ELR (cell line): ENCODE data around the gene RAB11FIP4.

Experiments used
- DNase-seq: peaks from one replicate; pipeline ENCODE4 v3.0.0-alpha.2; 2015; ENCODE audit warnings: low read depth

RAB11FIP4 gene

DNA sequence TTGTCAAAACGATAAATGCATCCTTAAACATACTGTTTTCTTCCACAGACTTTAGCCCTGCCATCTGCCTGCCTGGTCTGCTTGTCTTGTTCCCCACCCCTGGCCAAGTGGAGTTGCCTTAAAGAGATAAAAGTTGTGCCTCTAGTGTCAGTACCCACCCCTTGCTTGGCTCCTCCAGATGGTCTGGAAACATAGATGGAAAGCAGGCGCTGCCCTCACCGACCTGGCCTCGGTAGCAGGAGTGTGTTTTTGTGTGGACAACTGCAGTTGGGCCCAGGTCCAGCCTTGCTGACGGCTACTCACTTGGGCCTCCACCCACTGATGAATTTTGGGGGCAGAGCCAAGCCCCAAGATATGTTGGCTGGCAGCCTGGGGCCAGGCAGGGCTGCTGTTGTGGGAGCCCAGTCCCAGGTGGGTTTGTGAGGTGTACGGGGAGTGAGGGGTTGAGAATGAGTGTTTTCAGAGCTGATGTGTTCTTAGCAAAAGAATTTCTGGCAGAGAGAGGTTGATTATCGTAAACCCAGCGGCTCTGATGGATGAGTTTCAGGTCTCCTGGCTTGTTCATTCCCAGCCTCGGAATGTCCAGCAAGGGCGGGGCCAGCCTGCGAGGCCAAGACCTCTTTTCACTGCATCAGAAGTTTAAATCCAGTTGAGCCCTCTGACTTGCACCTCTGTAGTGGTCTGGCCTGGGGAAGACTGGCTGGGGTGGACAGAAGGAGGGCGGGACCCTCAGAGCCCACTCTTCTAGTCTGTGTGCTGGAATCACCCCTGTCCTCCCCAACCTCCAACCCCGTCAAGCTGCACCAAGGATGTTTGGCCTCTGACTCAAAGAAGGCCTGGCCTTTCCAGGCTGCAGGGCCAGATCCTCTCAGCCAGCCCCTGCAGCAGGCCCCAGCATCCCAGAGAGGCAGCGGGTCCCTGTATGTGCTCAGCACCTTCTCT is 179.7 kb downstream of the RAB11FIP4 start:
- DNase-seq, result peak; percentile 90

DNA sequence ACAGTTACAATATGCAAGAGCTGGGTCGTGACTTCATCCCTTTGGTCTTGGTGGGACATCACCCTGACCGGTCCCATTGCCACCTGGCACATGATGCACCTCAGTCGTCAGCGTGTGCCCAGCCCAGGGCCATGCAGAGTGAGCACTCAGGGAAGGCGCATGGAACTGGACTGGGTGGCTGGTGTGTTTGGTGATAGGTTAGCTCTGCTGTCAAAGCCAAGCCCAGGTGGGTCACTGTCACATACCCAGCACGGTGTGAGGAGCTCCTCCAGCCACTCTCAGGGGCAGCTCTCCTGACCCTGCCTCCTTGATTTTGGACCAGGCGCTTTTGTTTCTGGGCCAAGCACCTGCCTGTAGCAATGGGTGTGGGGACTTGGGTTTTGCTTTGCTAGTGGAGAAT is 180.9 kb downstream of the RAB11FIP4 start:
- DNase-seq, result no peak

- no peak for DNase-seq
Measured at GRCh38 chr17:31573047-31573446, 181.6 kb downstream of the RAB11FIP4 start.

- no peak for DNase-seq
Measured at GRCh38 chr17:31573861-31574260, 182.4 kb downstream of the RAB11FIP4 start.

DNA sequence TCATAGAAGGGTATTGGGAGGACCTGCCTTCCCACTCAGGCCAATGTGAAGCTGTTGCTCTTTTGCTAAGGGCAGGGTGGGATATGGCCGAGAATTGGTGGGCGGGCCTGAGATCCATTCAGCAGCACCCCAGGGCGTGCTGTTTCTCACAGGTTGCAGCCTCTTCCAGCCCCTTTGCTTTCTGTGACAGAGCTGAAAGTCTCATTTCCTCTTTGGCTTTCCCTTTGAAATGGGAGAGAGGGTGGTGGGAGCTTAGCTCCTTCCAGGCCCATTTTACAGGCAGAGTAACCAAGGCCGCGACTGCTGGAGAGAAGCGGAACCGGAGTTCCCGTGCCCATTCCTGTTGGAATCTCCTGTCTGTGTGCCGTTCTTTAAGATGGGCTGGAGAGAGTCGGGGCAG is 183.0 kb downstream of the RAB11FIP4 start:
- DNase-seq, result no peak

- DNase-seq, result no peak
Measured at GRCh38 chr17:31575043-31575442, 183.6 kb downstream of the RAB11FIP4 start.

DNA sequence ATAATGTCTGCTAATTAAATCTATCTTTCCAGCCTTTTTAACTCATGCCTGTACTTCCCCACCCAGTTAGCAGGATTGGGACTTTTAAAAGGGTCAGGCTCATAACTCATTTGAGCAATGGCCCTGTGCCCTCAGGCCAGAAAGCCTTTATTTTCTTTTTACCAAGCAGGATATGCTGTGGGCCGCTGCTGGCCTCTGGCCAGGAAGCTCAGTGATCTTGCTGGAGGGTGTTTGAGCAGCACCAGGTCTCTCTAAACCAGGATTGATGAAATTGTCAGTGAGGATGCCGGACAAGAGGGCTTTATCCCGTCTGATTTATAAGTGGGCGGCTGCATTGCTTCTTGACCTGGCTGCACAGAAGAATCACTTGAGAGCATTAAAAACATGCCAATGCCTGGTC is 187.8 kb downstream of the RAB11FIP4 start:
- DNase-seq, result peak; percentile 90

GRCh38 chr17:31580316-31580705 is 188.8 kb downstream of the RAB11FIP4 start:
- DNase-seq, result no peak

DNA sequence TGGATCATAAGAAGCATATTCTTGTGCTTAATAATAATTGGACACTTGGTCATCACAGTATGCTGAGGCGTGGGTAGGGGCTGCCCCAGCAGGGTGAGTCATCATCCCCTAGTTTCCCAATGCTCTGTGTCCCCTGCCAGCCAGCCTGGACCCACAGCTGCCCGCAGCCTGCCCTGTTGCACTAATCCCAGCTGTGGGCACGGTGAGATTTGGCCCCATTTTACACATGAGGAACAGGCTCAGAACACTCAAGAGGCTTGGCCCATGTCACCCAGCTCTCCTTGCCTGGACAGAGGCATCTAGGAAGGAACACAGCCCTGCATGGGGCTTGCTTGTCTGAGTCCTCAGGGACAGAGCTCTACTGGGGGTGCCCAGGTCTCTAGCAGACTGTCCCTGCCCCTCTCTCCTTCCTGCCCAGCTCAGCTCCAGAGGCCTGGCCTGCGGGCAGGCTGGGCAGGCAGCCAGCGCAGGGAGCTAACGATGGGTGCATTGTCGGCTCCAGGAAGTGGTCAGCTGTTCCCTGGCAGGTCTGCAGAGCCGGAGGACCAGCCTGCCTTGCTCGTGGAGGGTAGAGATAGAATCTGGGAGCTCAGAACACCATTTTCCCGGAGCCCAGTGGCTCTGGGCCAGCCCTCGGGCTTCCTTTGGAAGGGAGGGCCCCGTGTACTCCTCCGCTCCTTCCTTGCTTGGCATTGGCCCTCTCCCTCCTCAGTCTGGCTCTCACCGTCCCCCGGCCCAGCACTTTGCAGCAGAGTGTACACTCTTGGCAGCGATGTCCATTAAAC is 189.4 kb downstream of the RAB11FIP4 start:
- DNase-seq, result peak; percentile 92

DNA sequence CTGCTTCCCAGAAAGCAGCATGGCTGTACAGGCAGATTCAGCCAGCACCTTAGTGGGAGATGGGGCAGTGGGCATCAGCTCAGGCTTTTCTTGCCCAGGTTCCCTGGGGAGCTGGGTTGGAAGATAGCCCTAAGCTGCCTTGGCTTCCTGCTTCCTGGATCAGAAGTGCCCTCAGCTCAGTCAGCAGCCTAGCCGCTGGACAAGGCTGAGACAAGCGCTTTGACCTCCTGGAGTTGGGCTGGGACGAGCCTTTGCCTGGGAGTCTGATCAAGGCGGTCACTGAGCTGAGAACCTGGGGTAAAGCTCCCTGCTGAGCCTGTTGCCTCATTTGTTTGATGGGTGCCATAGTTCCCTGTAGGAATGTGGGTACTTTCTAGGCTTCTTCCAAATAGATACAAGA is 190.0 kb downstream of the RAB11FIP4 start:
- peak; percentile 34 for DNase-seq

- no peak for DNase-seq
Measured at GRCh38 chr17:31582151-31582907, 190.9 kb downstream of the RAB11FIP4 start.

DNA sequence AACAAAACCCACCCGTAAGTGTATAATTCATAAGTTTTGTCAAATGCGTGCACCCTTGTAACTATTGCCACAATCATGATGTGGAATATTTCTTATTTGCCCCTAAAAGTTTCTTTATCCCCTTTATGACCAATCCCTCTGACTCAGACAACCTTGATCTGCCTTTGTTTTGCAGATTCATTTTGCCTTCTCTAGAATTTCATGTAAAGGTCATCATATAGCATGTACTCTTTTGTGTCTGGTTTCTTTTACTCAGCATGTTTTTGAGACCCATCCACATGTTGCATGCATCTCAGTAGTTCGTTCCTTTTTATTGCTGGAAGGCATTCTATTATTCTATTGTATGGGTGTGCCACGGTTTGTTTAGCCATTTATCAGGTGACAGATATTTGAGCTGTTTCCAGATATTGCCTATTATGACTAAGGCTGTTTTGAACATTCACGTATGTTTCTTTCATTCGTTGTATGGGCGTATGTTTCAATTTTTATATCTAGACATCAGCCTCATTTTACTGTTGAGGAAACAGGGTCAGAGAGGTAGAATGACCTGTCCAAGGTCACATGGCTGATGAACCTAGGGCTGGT is 192.4 kb downstream of the RAB11FIP4 start:
- no peak for DNase-seq

DNA sequence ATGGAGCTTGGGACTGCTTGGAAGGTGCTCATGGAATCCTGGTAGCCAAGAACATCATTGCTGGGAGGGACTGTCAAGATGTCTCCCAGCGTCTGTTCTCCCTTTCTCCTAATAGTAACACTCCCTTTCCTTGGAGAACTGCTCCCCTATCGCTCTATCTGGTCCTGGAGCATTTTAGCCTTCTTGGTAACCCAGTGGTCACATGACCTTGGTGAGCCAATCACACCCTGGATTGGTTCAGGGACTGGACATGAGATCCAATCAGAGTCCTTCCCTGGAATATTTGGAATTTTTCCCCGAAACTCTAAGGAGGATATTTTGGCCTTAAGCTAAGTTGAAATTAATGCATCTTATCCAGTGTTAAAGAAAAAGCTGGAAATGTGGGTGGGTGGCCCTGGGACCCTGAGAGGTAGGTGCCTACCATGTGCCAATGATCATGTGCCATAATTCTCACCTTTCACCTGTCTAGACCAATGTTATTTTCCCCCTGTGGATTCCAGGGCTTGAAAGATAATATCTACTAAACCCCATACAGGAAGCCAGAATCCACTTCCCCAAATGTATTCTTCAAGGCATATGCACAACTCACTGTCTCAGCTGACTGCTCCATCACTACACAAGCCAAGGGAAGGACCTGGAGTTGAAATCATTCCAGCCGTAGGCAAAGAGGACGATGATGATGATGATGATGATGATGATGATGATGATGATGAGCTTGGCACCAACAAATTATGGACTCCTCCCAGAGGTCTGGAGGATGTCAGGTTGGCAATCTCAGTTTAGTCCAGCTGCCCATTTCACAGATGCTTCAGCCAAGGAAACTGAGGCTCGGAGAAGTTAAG is 193.2 kb downstream of the RAB11FIP4 start:
- no peak for DNase-seq

DNA sequence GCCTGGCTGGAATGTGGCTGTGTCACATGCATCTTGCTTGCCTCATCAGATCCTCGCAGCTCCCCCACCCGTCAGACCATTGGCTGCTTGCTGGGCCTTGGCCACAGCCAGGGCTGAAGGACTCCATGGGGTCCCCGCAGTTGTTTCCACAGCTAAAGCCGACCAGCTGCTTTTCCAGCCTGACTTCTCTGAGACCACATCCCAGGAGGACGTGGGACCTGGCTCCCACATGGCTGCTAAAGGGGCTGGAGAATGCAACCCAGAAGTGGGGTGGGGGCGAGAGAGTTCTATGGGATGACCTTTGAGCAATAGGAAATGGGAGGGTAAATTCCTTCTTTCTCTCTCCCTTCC is 193.8 kb downstream of the RAB11FIP4 start:
- no peak for DNase-seq

GRCh38 chr17:31586946-31587345 is 195.5 kb downstream of the RAB11FIP4 start:
- DNase-seq, result no peak

GRCh38 chr17:31587462-31587861 is 196.0 kb downstream of the RAB11FIP4 start:
- DNase-seq, result no peak
